Naive thymus-derived CD4-positive, alpha-beta T cell (primary cell): Measurements from ENCODE around the gene CCR2. TPM values are rescaled to one million over a fixed set of nuclear protein-coding genes. Genes with fewer than 3 reads are reported as not detected.

Source experiments
- ATAC-seq: fragments of 150-1000 bp; cut with Tn5 transposase; 2 replicates; pipeline ENCODE4 v1.10.0; 2021; ENCODE audit warnings: mild to moderate bottlenecking, moderate library complexity
- CTCF ChIA-PET: fragments of 350-600 bp; sonication (Branson Sonifier 250); formaldehyde crosslinking; loops from one replicate; lab custom pipeline; 2021; ENCODE audit warnings: antibody characterized with exemption; lab: Charles Lee
- POLR2A ChIA-PET: fragments of 350-600 bp; sonication (Branson Sonifier 250); formaldehyde crosslinking; loops from one replicate; lab custom pipeline; 2021; ENCODE audit warnings: antibody characterized with exemption, inconsistent platforms; lab: Charles Lee
- DNase-seq, 9 donors: peaks; one replicate each; pipeline versions ENCODE4 v3.0.0 to v3.0.0-alpha.2; 2020 to 2022; ENCODE audit warnings: mixed read lengths in 1 of 9
- H3K27ac ChIP-seq: one replicate; pipeline ENCODE4 v1.7.0; 2013; ENCODE audit warnings: mild to moderate bottlenecking, low read depth, low read length, moderate library complexity
- H3K27me3 ChIP-seq, 2 donors: one replicate each; pipeline ENCODE4 v1.7.0; 2013; ENCODE audit warnings: low read length in 2 of 2, mild to moderate bottlenecking in 2 of 2, moderate library complexity in 2 of 2; ENCODE audit not compliant: control insufficient read depth in 2 of 2, insufficient read depth in 2 of 2
- H3K36me3 ChIP-seq, 3 experiments: 1 replicate in 2 of 3; 2 replicates in 1 of 3; pipeline ENCODE4 v1.7.0; 2013; ENCODE audit warnings: low read length in 3 of 3, mild to moderate bottlenecking in 3 of 3, moderate library complexity in 1 of 3; ENCODE audit not compliant: insufficient read depth in 3 of 3, control insufficient read depth in 2 of 3
- H3K4me1 ChIP-seq, 2 donors: one replicate each; pipeline ENCODE4 v1.7.0; 2013; ENCODE audit warnings: low read length in 2 of 2, mild to moderate bottlenecking in 2 of 2, moderate library complexity in 1 of 2; ENCODE audit not compliant: control insufficient read depth in 2 of 2, insufficient read depth in 2 of 2
- H3K4me3 ChIP-seq: 2 replicates; pipeline ENCODE4 v1.7.0; 2013; ENCODE audit warnings: mild to moderate bottlenecking, low read length
- H3K9me3 ChIP-seq, 3 experiments: 1 replicate in 2 of 3; 2 replicates in 1 of 3; pipeline ENCODE4 v1.7.0; 2013; ENCODE audit warnings: low read length in 3 of 3; ENCODE audit not compliant: control insufficient read depth in 2 of 3
- H3K27ac Mint-ChIP-seq, 9 donors: one replicate each; pipeline ENCODE4 v1.8.0; 2020 to 2022; ENCODE audit warnings: mixed read lengths in 9 of 9, mild to moderate bottlenecking in 8 of 9, moderate library complexity in 5 of 9, inconsistent platforms in 2 of 9
- H3K27me3 Mint-ChIP-seq, 5 donors: one replicate each; pipeline ENCODE4 v1.8.0; 2021 to 2022; ENCODE audit warnings: mixed read lengths in 5 of 5, mild to moderate bottlenecking in 1 of 5
- H3K36me3 Mint-ChIP-seq, 5 donors: one replicate each; pipeline ENCODE4 v1.8.0; 2020 to 2022; ENCODE audit warnings: mixed read lengths in 5 of 5, mild to moderate bottlenecking in 3 of 5, inconsistent platforms in 1 of 5
- H3K4me1 Mint-ChIP-seq, 7 donors: one replicate each; pipeline ENCODE4 v1.8.0; 2020 to 2022; ENCODE audit warnings: mixed read lengths in 7 of 7, mild to moderate bottlenecking in 3 of 7, inconsistent platforms in 1 of 7
- H3K4me3 Mint-ChIP-seq, 10 donors: one replicate each; pipeline ENCODE4 v1.8.0; 2020 to 2022; ENCODE audit warnings: mild to moderate bottlenecking in 10 of 10, mixed read lengths in 10 of 10, moderate library complexity in 6 of 10, inconsistent platforms in 2 of 10
- H3K9me3 Mint-ChIP-seq, 11 donors: one replicate each; pipeline ENCODE4 v1.8.0; 2020 to 2022; ENCODE audit warnings: mixed read lengths in 11 of 11, mild to moderate bottlenecking in 4 of 11, inconsistent platforms in 1 of 11, moderate library complexity in 1 of 11
- intact Hi-C, 2 donors: fragments of 100-400 bp; cut with micrococcal nuclease; formaldehyde crosslinking; loops; one replicate each; pipeline ENCODE4 v1.15.1; 2023
- polyA plus RNA-seq, 2 donors: library from polyadenylated mRNA; unstranded; fragments of 300-500 nt; fragmentation: Illumina TruSeq; gene quantifications; one replicate each; pipeline ENCODE4 v1.2.3, GENCODE V29; 2021
- total RNA-seq, 6 experiments: library from RNA in 5 of 6; stranded (reverse) in 5 of 6; gene quantifications; 1 replicate in 5 of 6; 2 replicates in 1 of 6; pipeline ENCODE4 v1.2.3 and lab custom pipeline; 2021 to 2026

CCR2 gene
- total and polyA plus RNA-seq, 7 experiments from 2014 or later, result 0.13 to 34.9 (median 1.4) TPM; not detected in 1

- Histone ChIP-seq H3K27ac (no peak within 1 kb of the TSS), H3K27me3 (no peaks in the 10 kb centered on the region), H3K36me3 (no peaks in the 10 kb centered on the region), H3K4me3 (peak within 1 kb of the TSS; percentile 25), H3K4me1 (peaks cover 11 to 68% of the 10 kb centered on the region in 2 donors), H3K9me3 (no peaks in the 10 kb centered on the region)
- Mint-ChIP-seq H3K9me3 (peaks cover 0 to 6% (median 0%) of the 10 kb centered on the region in 11 donors), H3K27ac (peak within 1 kb of the TSS in 8 of 9 donors; percentile 9 to 90 (median 55)), H3K36me3 (peaks cover 0 to 24% (median 0%) of the 10 kb centered on the region in 5 donors), H3K4me1 (peaks cover 13 to 77% (median 38%) of the 10 kb centered on the region in 7 donors), H3K4me3 (peak within 1 kb of the TSS in 5 of 10 donors; percentile 7 to 75 (median 23)), H3K27me3 (peaks cover 0 to 32% (median 0%) of the 10 kb centered on the region in 5 donors)
- POLR2A ChIA-PET, result interaction anchor here (0.5 to 1.2 kb wide), 4 partner anchors 10 to 1930 kb away, joined by 3 to 4 read pairs (median 3); no protein-coding TSS in a partner anchor
- peak; percentile 43 for ATAC-seq
- CTCF ChIA-PET, result interaction anchor here (1.0 to 7.1 kb wide), 11 partner anchors 8 to 432 kb away, joined by 3 to 80 read pairs (median 4); partner anchors contain the start of gene CCR2
- intact Hi-C loops, result loop anchor here (1.0 to 10.0 kb wide), 7 partner anchors 74 to 686 kb away; partner anchors contain the start of gene SACM1L (in 1 of the 2)
- DNase-seq, result peak in 3 of 9 donors; percentile 21 to 27 (median 21)
Measured at GRCh38 chr3:46370839-46371518, 17.1 kb downstream of the CCR2 start, which contains the start of gene CCR5. Gene CCR5, plus strand, starts transcription at chr3:46370946. Its CDS starts 1,957 bp downstream, at chr3:46372903.

GRCh38 chr3:46371519-46372340 lies 17.8 kb downstream of the CCR2 start:
- H3K4me1 Mint-ChIP-seq, result peaks cover 13 to 72% (median 39%) of the 10 kb centered on the region in 7 donors
- Histone ChIP-seq H3K27ac (no peak overlapping the region), H3K27me3 (no peaks in the 10 kb centered on the region), H3K36me3 (no peaks in the 10 kb centered on the region), H3K4me3 (peak overlapping the region; percentile 25), H3K4me1 (peaks cover 11 to 65% of the 10 kb centered on the region in 2 donors), H3K9me3 (no peaks in the 10 kb centered on the region)
- ATAC-seq (no peak), DNase-seq (no peak)
- H3K4me3 Mint-ChIP-seq, result peak overlapping the region in 1 of 10 donors; percentile 75
- H3K9me3 Mint-ChIP-seq, result no peaks in the 10 kb centered on the region
- H3K36me3 Mint-ChIP-seq, result peaks cover 0 to 19% (median 0%) of the 10 kb centered on the region in 5 donors
- intact Hi-C loops, result loop anchor here (1.0 to 10.0 kb wide), 10 partner anchors 74 to 687 kb away; partner anchors contain the start of genes CCR1 (in 1 of the 2) and SACM1L (in 1 of the 2)
- H3K27me3 Mint-ChIP-seq, result peaks cover 0 to 27% (median 0%) of the 10 kb centered on the region in 5 donors
- peak overlapping the region in 1 of 9 donors; percentile 90 for H3K27ac Mint-ChIP-seq
- CTCF ChIA-PET, result interaction anchor here (1.0 to 7.1 kb wide), 8 partner anchors 11 to 294 kb away, joined by 3 to 80 read pairs (median 4); no protein-coding TSS in a partner anchor
- POLR2A ChIA-PET, result interaction anchor here (0.5 kb wide), 1 partner anchor 1931 kb away, joined by 4 read pairs; no protein-coding TSS in a partner anchor

- Histone ChIP-seq H3K27ac (no peak overlapping the region), H3K4me3 (peak overlapping the region; percentile 25), H3K9me3 (no peaks in the 10 kb centered on the region), H3K36me3 (no peaks in the 10 kb centered on the region), H3K4me1 (peaks cover 11 to 60% of the 10 kb centered on the region in 2 donors), H3K27me3 (no peaks in the 10 kb centered on the region)
- peak overlapping the region in 2 of 10 donors; percentile 26 to 73 for H3K4me3 Mint-ChIP-seq
- H3K9me3 Mint-ChIP-seq, result no peaks in the 10 kb centered on the region
- POLR2A ChIA-PET, result no interaction called here
- DNase-seq, result peak in 1 of 9 donors; percentile 22
- H3K36me3 Mint-ChIP-seq, result peaks cover 0 to 19% (median 0%) of the 10 kb centered on the region in 5 donors
- intact Hi-C loops, result loop anchor here (1.0 to 10.0 kb wide), 8 partner anchors 75 to 688 kb away; partner anchors contain the start of genes CCR1 (in 1 of the 2) and SACM1L (in 1 of the 2)
- H3K4me1 Mint-ChIP-seq, result peaks cover 13 to 71% (median 39%) of the 10 kb centered on the region in 7 donors
- ATAC-seq, result peak; percentile 45
- peaks cover 0 to 30% (median 0%) of the 10 kb centered on the region in 5 donors for H3K27me3 Mint-ChIP-seq
- CTCF ChIA-PET, result interaction anchor here (0.7 to 7.1 kb wide), 6 partner anchors 11 to 434 kb away, joined by 3 to 80 read pairs (median 6); no protein-coding TSS in a partner anchor
- peak overlapping the region in 3 of 9 donors; percentile 3 to 76 (median 38) for H3K27ac Mint-ChIP-seq
Measured at GRCh38 chr3:46372492-46373359, 18.8 kb downstream of the CCR2 start.

- H3K4me1 ChIP-seq, result peaks cover 11 to 44% of the 10 kb centered on the region in 2 donors
- H3K27me3 Mint-ChIP-seq, result peaks cover 0 to 31% (median 0%) of the 10 kb centered on the region in 5 donors
- H3K4me3 ChIP-seq, result no peak overlapping the region
- H3K27ac Mint-ChIP-seq, result peak overlapping the region in 3 of 9 donors; percentile 7 to 35 (median 12)
- ChIA-PET POLR2A (no interaction called here), CTCF (interaction anchor here (0.7 to 1.3 kb wide), 4 partner anchors 98 to 295 kb away, joined by 3 to 5 read pairs (median 4); no protein-coding TSS in a partner anchor)
- no peaks in the 10 kb centered on the region for H3K9me3 ChIP-seq
- H3K4me1 Mint-ChIP-seq, result peaks cover 13 to 57% (median 36%) of the 10 kb centered on the region in 7 donors
- no peaks in the 10 kb centered on the region for H3K9me3 Mint-ChIP-seq
- H3K27me3 ChIP-seq, result no peaks in the 10 kb centered on the region
- H3K36me3 Mint-ChIP-seq, result peaks cover 0 to 17% (median 0%) of the 10 kb centered on the region in 5 donors
- intact Hi-C loops, result loop anchor here (5.0 to 10.0 kb wide), 5 partner anchors 77 to 690 kb away; partner anchors contain the start of gene SACM1L (in 1 of the 2)
- peak overlapping the region in 1 of 10 donors; percentile 34 for H3K4me3 Mint-ChIP-seq
- no peak for DNase-seq
- no peaks in the 10 kb centered on the region for H3K36me3 ChIP-seq
- H3K27ac ChIP-seq, result no peak overlapping the region
- ATAC-seq, result no peak
Measured at GRCh38 chr3:46374755-46375154, 20.8 kb downstream of the CCR2 start.

GRCh38 chr3:46375218-46375617 lies 21.3 kb downstream of the CCR2 start:
- Histone ChIP-seq H3K4me1 (peaks cover 9 to 40% of the 10 kb centered on the region in 2 donors), H3K4me3 (peak overlapping the region; percentile 11), H3K9me3 (no peaks in the 10 kb centered on the region), H3K27me3 (no peaks in the 10 kb centered on the region), H3K27ac (no peak overlapping the region), H3K36me3 (no peaks in the 10 kb centered on the region)
- ATAC-seq (no peak), DNase-seq (no peak)
- ChIA-PET POLR2A (no interaction called here), CTCF (interaction anchor here (0.7 to 1.3 kb wide), 3 partner anchors 99 to 294 kb away, joined by 3 to 5 read pairs (median 4); no protein-coding TSS in a partner anchor)
- no peaks in the 10 kb centered on the region for H3K9me3 Mint-ChIP-seq
- peaks cover 0 to 31% (median 0%) of the 10 kb centered on the region in 5 donors for H3K27me3 Mint-ChIP-seq
- H3K4me1 Mint-ChIP-seq, result peaks cover 17 to 55% (median 35%) of the 10 kb centered on the region in 7 donors
- H3K36me3 Mint-ChIP-seq, result peaks cover 0 to 17% (median 0%) of the 10 kb centered on the region in 5 donors
- H3K27ac Mint-ChIP-seq, result peak overlapping the region in 2 of 9 donors; percentile 12 to 19
- H3K4me3 Mint-ChIP-seq, result peak overlapping the region in 1 of 10 donors; percentile 34
- intact Hi-C loops, result loop anchor here (5.0 to 10.0 kb wide), 2 partner anchors 613 to 690 kb away; partner anchors contain the start of gene SACM1L (in 1 of the 2)
